WTC11 (cell line): ENCODE results near the gene ARHGEF10L. TPM values are rescaled to one million over a fixed set of nuclear protein-coding genes. Genes with fewer than 3 reads are reported as not detected.

Experiments used
- ATAC-seq: fragments of 200-7000 bp; cut with Tn5 transposase; 2 replicates; pipeline ENCODE4 v1.10.0; 2021; ENCODE audit warnings: mild to moderate bottlenecking, moderate library complexity
- CTCF ChIA-PET: fragments of 300-600 bp; sonication (Branson Sonifier 250); formaldehyde crosslinking; loops from one replicate; lab custom pipeline; 2021; ENCODE audit warnings: antibody characterized with exemption; lab: Charles Lee
- POLR2A ChIA-PET: fragments of 350-600 bp; sonication (Branson Sonifier 250); formaldehyde crosslinking; loops from one replicate; lab custom pipeline; 2021; ENCODE audit warnings: antibody characterized with exemption; lab: Charles Lee
- DNase-seq: peaks from one replicate; pipeline ENCODE4 v3.0.0; 2021; ENCODE audit warnings: low spot score
- H3K27ac Mint-ChIP-seq: 2 replicates; pipeline ENCODE4 v1.8.0; 2021; ENCODE audit warnings: mixed read lengths
- H3K27me3 Mint-ChIP-seq: 2 replicates; pipeline ENCODE4 v1.8.0; 2021; ENCODE audit warnings: low read depth, mild to moderate bottlenecking, moderate library complexity, mixed read lengths
- H3K36me3 Mint-ChIP-seq: 2 replicates; pipeline ENCODE4 v1.8.0; 2021; ENCODE audit warnings: mixed read lengths
- H3K4me1 Mint-ChIP-seq: 2 replicates; pipeline ENCODE4 v1.8.0; 2022; ENCODE audit warnings: mixed read lengths
- H3K4me3 Mint-ChIP-seq: 2 replicates; pipeline ENCODE4 v1.8.0; 2021; ENCODE audit warnings: mild to moderate bottlenecking, moderate library complexity, mixed read lengths
- H3K9me3 Mint-ChIP-seq: 2 replicates; pipeline ENCODE4 v1.8.0; 2021; ENCODE audit warnings: mixed read lengths
- CDX4 ChIP-seq: fragments of 250-450 bp; sonication (Bioruptor Pico); IDR thresholded peaks from 2 replicates; pipeline ENCODE4 v1.9.0; 2021; ENCODE audit warnings: moderate library complexity, mild to moderate bottlenecking, inconsistent platforms, borderline replicate concordance
- CREB1 ChIP-seq: sonication (generic); formaldehyde crosslinking; IDR thresholded peaks from 2 replicates; pipeline ENCODE4 v1.8.0; 2023; ENCODE audit warnings: mild to moderate bottlenecking, missing genetic modification reagents
- CREM ChIP-seq: sonication (generic); formaldehyde crosslinking; IDR thresholded peaks from 2 replicates; pipeline ENCODE4 v1.8.1; 2022; ENCODE audit warnings: mild to moderate bottlenecking, missing genetic modification reagents, moderate library complexity
- E2F4 ChIP-seq: sonication (generic); formaldehyde crosslinking; IDR thresholded peaks from 2 replicates; pipeline ENCODE4 v1.8.1; 2022; ENCODE audit warnings: low read depth, mild to moderate bottlenecking, moderate library complexity, missing genetic modification reagents, borderline replicate concordance
- EMX1 ChIP-seq: fragments of 250-450 bp; sonication (Bioruptor Pico); IDR thresholded peaks from 2 replicates; pipeline ENCODE4 v1.8.0; 2021; ENCODE audit warnings: mild to moderate bottlenecking
- FOXJ3 ChIP-seq: sonication (generic); formaldehyde crosslinking; IDR thresholded peaks from 2 replicates; pipeline ENCODE4 v1.9.0; 2021; ENCODE audit warnings: missing genetic modification reagents, mild to moderate bottlenecking, borderline replicate concordance
- HMGA2 ChIP-seq: fragments of 250-450 bp; sonication (Bioruptor Pico); IDR thresholded peaks from 2 replicates; pipeline ENCODE4 v1.4.0; 2021; ENCODE audit warnings: mild to moderate bottlenecking, moderate library complexity
- IRF2 ChIP-seq: sonication (generic); formaldehyde crosslinking; IDR thresholded peaks from 2 replicates; pipeline ENCODE4 v1.8.0; 2022; ENCODE audit warnings: low read depth, missing genetic modification reagents, borderline replicate concordance
- JAZF1 ChIP-seq: fragments of 250-450 bp; sonication (Bioruptor Pico); IDR thresholded peaks from 2 replicates; pipeline ENCODE4 v1.9.0; 2021; ENCODE audit warnings: moderate library complexity, mild to moderate bottlenecking, inconsistent platforms
- JUN ChIP-seq: sonication (generic); formaldehyde crosslinking; IDR thresholded peaks from 2 replicates; pipeline ENCODE4 v1.8.0; 2023; ENCODE audit warnings: mild to moderate bottlenecking, missing genetic modification reagents
- KAT7 ChIP-seq: sonication (generic); formaldehyde crosslinking; IDR thresholded peaks from 2 replicates; pipeline ENCODE4 v1.8.1; 2023; ENCODE audit warnings: missing genetic modification reagents, mild to moderate bottlenecking, borderline replicate concordance
- MYBL2 ChIP-seq: sonication (generic); formaldehyde crosslinking; IDR thresholded peaks from 2 replicates; pipeline ENCODE4 v1.8.1; 2023; ENCODE audit warnings: mild to moderate bottlenecking, moderate library complexity, missing genetic modification reagents
- NFATC4 ChIP-seq: fragments of 250-450 bp; sonication (Bioruptor Pico); IDR thresholded peaks from 2 replicates; pipeline ENCODE4 v1.9.0; 2021; ENCODE audit warnings: mild to moderate bottlenecking
- NFE2L1 ChIP-seq: sonication (generic); formaldehyde crosslinking; IDR thresholded peaks from 2 replicates; pipeline ENCODE4 v1.8.1; 2023; ENCODE audit warnings: missing genetic modification reagents
- NFYB ChIP-seq: sonication (generic); formaldehyde crosslinking; conservative IDR thresholded peaks from 2 replicates; pipeline ENCODE4 v1.8.0; 2022; ENCODE audit warnings: low read depth, missing genetic modification reagents
- OVOL2 ChIP-seq: fragments of 250-450 bp; sonication (Bioruptor Pico); IDR thresholded peaks from 2 replicates; pipeline ENCODE4 v1.9.0; 2021; ENCODE audit warnings: mild to moderate bottlenecking, borderline replicate concordance
- PRRX2 ChIP-seq: fragments of 250-450 bp; sonication (Bioruptor Pico); IDR thresholded peaks from 2 replicates; pipeline ENCODE4 v1.8.0; 2021; ENCODE audit warnings: mild to moderate bottlenecking
- SOX15 ChIP-seq: fragments of 250-450 bp; sonication (Bioruptor Pico); IDR thresholded peaks from 2 replicates; pipeline ENCODE4 v1.9.0; 2021; ENCODE audit warnings: mild to moderate bottlenecking
- TCF7 ChIP-seq: sonication (generic); formaldehyde crosslinking; IDR thresholded peaks from 2 replicates; pipeline ENCODE4 v1.8.0; 2022; ENCODE audit warnings: mild to moderate bottlenecking, low read depth, missing genetic modification reagents, moderate library complexity
- TEAD1 ChIP-seq: sonication (generic); formaldehyde crosslinking; IDR thresholded peaks from 2 replicates; pipeline ENCODE4 v1.8.0; 2022; ENCODE audit warnings: mild to moderate bottlenecking, missing genetic modification reagents
- ZNF121 ChIP-seq: sonication (generic); formaldehyde crosslinking; IDR thresholded peaks from 2 replicates; pipeline ENCODE4 v1.8.0; 2023; ENCODE audit warnings: missing genetic modification reagents
- ZNF219 ChIP-seq: sonication (generic); formaldehyde crosslinking; IDR thresholded peaks from 2 replicates; pipeline ENCODE4 v1.8.0; 2023; ENCODE audit warnings: missing genetic modification reagents, mild to moderate bottlenecking, borderline replicate concordance
- ZNF317 ChIP-seq: sonication (generic); formaldehyde crosslinking; IDR thresholded peaks from 2 replicates; pipeline ENCODE4 v1.8.1; 2023; ENCODE audit warnings: low read depth, mild to moderate bottlenecking, moderate library complexity, missing genetic modification reagents, borderline replicate concordance
- ZNF423 ChIP-seq: fragments of 250-450 bp; sonication (Bioruptor Pico); IDR thresholded peaks from 2 replicates; pipeline ENCODE4 v2.1.2; 2022; ENCODE audit warnings: mild to moderate bottlenecking, moderate library complexity
- ZNF425 ChIP-seq: fragments of 250-450 bp; sonication (Bioruptor Pico); conservative IDR thresholded peaks from 2 replicates; pipeline ENCODE4 v1.9.0; 2021; ENCODE audit warnings: mild to moderate bottlenecking
- total RNA-seq: library from RNA; stranded (reverse); gene quantifications from 3 replicates; pipeline ENCODE4 v1.2.3, GENCODE V29; 2021
- TF ChIP-seq, protein P1 (sequence below): sonication (generic); formaldehyde crosslinking; IDR thresholded peaks from 2 replicates; pipeline ENCODE4 v1.8.1; 2022; ENCODE audit warnings: mild to moderate bottlenecking, missing genetic modification reagents, moderate library complexity, borderline replicate concordance
- TF ChIP-seq, protein P2 (sequence below): sonication (generic); formaldehyde crosslinking; IDR thresholded peaks from 2 replicates; pipeline ENCODE4 v1.8.1; 2023; ENCODE audit warnings: mild to moderate bottlenecking, missing genetic modification reagents

Gene ARHGEF10L
- total RNA-seq, 1 experiment from 2014 or later, result 34.4 TPM

DNA sequence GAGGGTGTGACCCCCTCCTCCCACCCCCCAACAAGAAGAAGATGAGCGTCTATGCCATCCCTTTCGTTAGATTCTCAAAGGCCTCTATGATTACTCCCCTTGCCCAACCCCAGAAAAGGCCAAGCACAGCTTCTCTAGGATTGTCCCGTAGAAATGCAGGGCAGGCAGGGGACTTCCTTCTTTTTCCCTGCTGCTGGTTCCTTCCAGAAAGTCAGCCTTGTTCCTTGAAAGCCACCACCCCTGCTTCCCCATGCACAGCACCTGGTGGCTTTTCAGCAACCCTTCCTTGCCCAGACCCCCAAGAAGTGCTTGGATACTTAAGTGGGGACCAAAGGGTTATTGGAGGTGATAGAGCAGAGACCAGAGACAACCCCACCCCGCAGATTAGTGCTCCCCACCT lies 75.1 kb downstream of the ARHGEF10L start (continued):
- TF ChIP-seq SOX15 (CRISPR knock-in tag), result no peak
- TF ChIP-seq CREB1, result no peak
- TF ChIP-seq HMGA2, result no peak
- TF ChIP-seq E2F4 (CRISPR knock-in tag), result no peak
- TF ChIP-seq FOXJ3 (CRISPR knock-in tag), result no peak
- no peak for TF ChIP-seq CDX4 (CRISPR knock-in tag)

- H3K4me3 Mint-ChIP-seq, result no peak overlapping the region
- ChIA-PET POLR2A (no interaction called here), CTCF (interaction anchor here (1.2 to 1.3 kb wide), 2 partner anchors 8 to 9 kb away, joined by 3 read pairs; no protein-coding TSS in a partner anchor)
- DNase-seq, result no peak
- no peak for TF ChIP-seq JUN (CRISPR knock-in tag)
- TF ChIP-seq, protein P1, sequence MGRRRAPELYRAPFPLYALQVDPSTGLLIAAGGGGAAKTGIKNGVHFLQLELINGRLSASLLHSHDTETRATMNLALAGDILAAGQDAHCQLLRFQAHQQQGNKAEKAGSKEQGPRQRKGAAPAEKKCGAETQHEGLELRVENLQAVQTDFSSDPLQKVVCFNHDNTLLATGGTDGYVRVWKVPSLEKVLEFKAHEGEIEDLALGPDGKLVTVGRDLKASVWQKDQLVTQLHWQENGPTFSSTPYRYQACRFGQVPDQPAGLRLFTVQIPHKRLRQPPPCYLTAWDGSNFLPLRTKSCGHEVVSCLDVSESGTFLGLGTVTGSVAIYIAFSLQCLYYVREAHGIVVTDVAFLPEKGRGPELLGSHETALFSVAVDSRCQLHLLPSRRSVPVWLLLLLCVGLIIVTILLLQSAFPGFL (CRISPR knock-in tag), result no peak
- no peak for TF ChIP-seq KAT7 (CRISPR knock-in tag)
- no peak for TF ChIP-seq NFYB (CRISPR knock-in tag)
- no peak overlapping the region; the same call in 1 of the 2 replicates for H3K27ac Mint-ChIP-seq
- ATAC-seq, result no peak
- H3K9me3 Mint-ChIP-seq, result no peaks in the 10 kb centered on the region
- H3K4me1 Mint-ChIP-seq, result peaks cover 12% of the 10 kb centered on the region
- H3K27me3 Mint-ChIP-seq, result no peaks in the 10 kb centered on the region
- peaks cover 1% of the 10 kb centered on the region; the same call in 1 of the 2 replicates for H3K36me3 Mint-ChIP-seq
Observed at GRCh38 chr1:17615157-17615556, 75.7 kb downstream of the ARHGEF10L start.

GRCh38 chr1:17615959-17616358 lies 76.5 kb downstream of the ARHGEF10L start:
- TF ChIP-seq CREM (CRISPR knock-in tag), result no peak
- TF ChIP-seq ZNF121 (CRISPR knock-in tag), result no peak
- TF ChIP-seq TEAD1 (CRISPR knock-in tag), result no peak
- TF ChIP-seq NFE2L1, result no peak
- TF ChIP-seq IRF2, result no peak
- no peak for TF ChIP-seq ZNF317
- no peak for TF ChIP-seq TCF7
- TF ChIP-seq JAZF1, result no peak
- TF ChIP-seq EMX1 (CRISPR knock-in tag), result no peak
- TF ChIP-seq, protein P2, sequence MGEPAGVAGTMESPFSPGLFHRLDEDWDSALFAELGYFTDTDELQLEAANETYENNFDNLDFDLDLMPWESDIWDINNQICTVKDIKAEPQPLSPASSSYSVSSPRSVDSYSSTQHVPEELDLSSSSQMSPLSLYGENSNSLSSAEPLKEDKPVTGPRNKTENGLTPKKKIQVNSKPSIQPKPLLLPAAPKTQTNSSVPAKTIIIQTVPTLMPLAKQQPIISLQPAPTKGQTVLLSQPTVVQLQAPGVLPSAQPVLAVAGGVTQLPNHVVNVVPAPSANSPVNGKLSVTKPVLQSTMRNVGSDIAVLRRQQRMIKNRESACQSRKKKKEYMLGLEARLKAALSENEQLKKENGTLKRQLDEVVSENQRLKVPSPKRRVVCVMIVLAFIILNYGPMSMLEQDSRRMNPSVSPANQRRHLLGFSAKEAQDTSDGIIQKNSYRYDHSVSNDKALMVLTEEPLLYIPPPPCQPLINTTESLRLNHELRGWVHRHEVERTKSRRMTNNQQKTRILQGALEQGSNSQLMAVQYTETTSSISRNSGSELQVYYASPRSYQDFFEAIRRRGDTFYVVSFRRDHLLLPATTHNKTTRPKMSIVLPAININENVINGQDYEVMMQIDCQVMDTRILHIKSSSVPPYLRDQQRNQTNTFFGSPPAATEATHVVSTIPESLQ, result no peak
- TF ChIP-seq MYBL2 (CRISPR knock-in tag), result no peak
- TF ChIP-seq PRRX2 (CRISPR knock-in tag), result no peak
- TF ChIP-seq OVOL2, result no peak
- TF ChIP-seq NFATC4, result no peak
- no peak for TF ChIP-seq ZNF423
- no peak for TF ChIP-seq CDX4 (CRISPR knock-in tag)
- TF ChIP-seq ZNF425, result no peak
- no peak for TF ChIP-seq KAT7 (CRISPR knock-in tag)
- TF ChIP-seq ZNF219 (CRISPR knock-in tag), result no peak
- Mint-ChIP-seq H3K27ac (peak overlapping the region; percentile 12; the same call in 1 of the 2 replicates), H3K4me1 (peaks cover 10% of the 10 kb centered on the region), H3K4me3 (no peak overlapping the region), H3K36me3 (peaks cover 4% of the 10 kb centered on the region; the same call in 1 of the 2 replicates), H3K27me3 (no peaks in the 10 kb centered on the region), H3K9me3 (no peaks in the 10 kb centered on the region)
- ATAC-seq (no peak), DNase-seq (no peak)
- ChIA-PET POLR2A (interaction anchor here (0.6 kb wide), 1 partner anchor 166 kb away, joined by 4 read pairs; no protein-coding TSS in a partner anchor), CTCF (interaction anchor here (0.7 to 1.2 kb wide), 2 partner anchors 9 to 45 kb away, joined by 3 read pairs; no protein-coding TSS in a partner anchor)
